Measurements from ENCODE around the gene DAAM1.

GRCh38 chr14:59281609-59282377 lies 93.3 kb downstream of the DAAM1 start:
- TF ChIP-seq EZH2 (IDR thresholded peaks at IDR 0.05; ENCODE audit: borderline replicate concordance, low read length) (no peak), CTCF (conservative IDR thresholded peaks at IDR 0.05 in 1 of 2, IDR thresholded peaks at IDR 0.05 in 1 of 2; ENCODE audit: extremely low read depth in 1 of 2, insufficient read depth in 1 of 2, low read depth in 1 of 2, low read length in 2 of 2) (no peak)
